GM12864 (cell line): ENCODE data around the gene KLK15.

Experiments used
- DNase-seq: peaks from one replicate; pipeline ENCODE4 v3.0.0-alpha.2; 2011; ENCODE audit warnings: low read depth
- H3K4me3 ChIP-seq: 2 replicates; pipeline ENCODE4 v1.5.1; 2011; ENCODE audit warnings: mild to moderate bottlenecking, low read depth, low read length, control low read depth
- CTCF ChIP-seq: IDR thresholded peaks from 2 replicates; pipeline ENCODE4 v1.5.1; 2011; ENCODE audit warnings: low read depth, mild to moderate bottlenecking, moderate library complexity, low read length, control low read depth, inconsistent platforms; ENCODE audit errors: missing control alignments

The KLK15 gene

GRCh38 chr19:50875795-50876422 is 42.5 kb upstream of the KLK15 start:
- no peak for TF ChIP-seq CTCF
- no peak overlapping the region for H3K4me3 ChIP-seq
- no peak for DNase-seq

GRCh38 chr19:50874211-50874610 is 40.8 kb upstream of the KLK15 start:
- TF ChIP-seq CTCF: no peak
- no peak for DNase-seq
- H3K4me3 ChIP-seq: no peak overlapping the region

- no peak for TF ChIP-seq CTCF
- H3K4me3 ChIP-seq: no peak within 1 kb of the TSS
- no peak for DNase-seq
Observed at GRCh38 chr19:50873056-50873455, 39.7 kb upstream of the KLK15 start, which contains the start of gene KLK2. Gene KLK2 (plus strand): TSS chr19:50873439. CDS start chr19:50873474, 35 bp downstream.

GRCh38 chr19:50870417-50871089 is 37.2 kb upstream of the KLK15 start:
- TF ChIP-seq CTCF: no peak
- H3K4me3 ChIP-seq: no peak overlapping the region
- DNase-seq: no peak

GRCh38 chr19:50869479-50869878 is 36.1 kb upstream of the KLK15 start:
- no peak for TF ChIP-seq CTCF
- DNase-seq: no peak
- H3K4me3 ChIP-seq: no peak overlapping the region

GRCh38 chr19:50861496-50862286 is 28.3 kb upstream of the KLK15 start:
- H3K4me3 ChIP-seq: no peak overlapping the region
- TF ChIP-seq CTCF: no peak
- no peak for DNase-seq
